ENCODE measurements around the gene VASP. TPM values are rescaled to one million over a fixed set of nuclear protein-coding genes. Genes with fewer than 3 reads are reported as not detected.

Gene VASP
- total and polyA plus RNA-seq, 2 donors (not counting 1 experiment from before 2014, with no cell fraction given): 40.3 to 67.9 TPM

DNA sequence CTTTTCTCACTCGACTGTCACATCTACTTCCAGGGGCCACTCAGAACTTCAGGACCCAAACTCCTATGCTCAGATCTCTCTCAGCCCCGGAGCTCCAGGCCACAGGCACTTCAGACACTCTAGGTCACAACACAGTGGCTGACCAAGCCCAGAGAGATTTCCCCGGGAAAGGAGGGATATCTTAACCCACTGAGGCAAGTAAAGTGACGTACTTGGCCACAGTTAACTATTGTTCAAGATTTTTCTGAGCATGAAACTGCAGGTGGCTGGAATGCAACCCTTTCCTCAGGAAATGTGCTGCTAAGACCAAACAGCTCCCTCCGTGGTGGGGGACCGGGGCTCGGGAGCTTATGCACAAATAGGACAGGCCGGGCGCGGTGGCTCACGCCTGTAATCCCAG lies 53.4 kb downstream of the VASP start:
- no peaks in the 10 kb centered on the region for H3K4me1 ChIP-seq (ENCODE audit: control insufficient read depth, extremely low read depth, insufficient read depth, low read length)
- H3K27me3 ChIP-seq (ENCODE audit: control insufficient read depth, insufficient read depth, low read length): no peaks in the 10 kb centered on the region
- DNase-seq (ENCODE audit: low read depth in 2 of 2): no peak
- H4K20me1 ChIP-seq (ENCODE audit: control insufficient read depth, extremely low read depth, insufficient read depth, low read length): no peaks in the 10 kb centered on the region
- H3K9me3 ChIP-seq (ENCODE audit: control insufficient read depth, insufficient read depth, low read depth, low read length): no peaks in the 10 kb centered on the region
- no peak overlapping the region for H3K9ac ChIP-seq (ENCODE audit: insufficient read depth, low read length)
- H3K4me2 ChIP-seq (ENCODE audit: extremely low read depth, insufficient read depth, low read length): no peak overlapping the region
- no peaks in the 10 kb centered on the region for H3K79me2 ChIP-seq (ENCODE audit: control insufficient read depth, insufficient read depth, low read length)
- no peak overlapping the region for H3K27ac ChIP-seq (ENCODE audit: insufficient read depth, low read length)
- H3K4me3 ChIP-seq (replicated peaks in 1 of 4; ENCODE audit: control extremely low read depth in 1 of 4, insufficient read depth in 1 of 4, low read depth in 3 of 4, low read length in 4 of 4): no peak overlapping the region
- TF ChIP-seq, protein P1, sequence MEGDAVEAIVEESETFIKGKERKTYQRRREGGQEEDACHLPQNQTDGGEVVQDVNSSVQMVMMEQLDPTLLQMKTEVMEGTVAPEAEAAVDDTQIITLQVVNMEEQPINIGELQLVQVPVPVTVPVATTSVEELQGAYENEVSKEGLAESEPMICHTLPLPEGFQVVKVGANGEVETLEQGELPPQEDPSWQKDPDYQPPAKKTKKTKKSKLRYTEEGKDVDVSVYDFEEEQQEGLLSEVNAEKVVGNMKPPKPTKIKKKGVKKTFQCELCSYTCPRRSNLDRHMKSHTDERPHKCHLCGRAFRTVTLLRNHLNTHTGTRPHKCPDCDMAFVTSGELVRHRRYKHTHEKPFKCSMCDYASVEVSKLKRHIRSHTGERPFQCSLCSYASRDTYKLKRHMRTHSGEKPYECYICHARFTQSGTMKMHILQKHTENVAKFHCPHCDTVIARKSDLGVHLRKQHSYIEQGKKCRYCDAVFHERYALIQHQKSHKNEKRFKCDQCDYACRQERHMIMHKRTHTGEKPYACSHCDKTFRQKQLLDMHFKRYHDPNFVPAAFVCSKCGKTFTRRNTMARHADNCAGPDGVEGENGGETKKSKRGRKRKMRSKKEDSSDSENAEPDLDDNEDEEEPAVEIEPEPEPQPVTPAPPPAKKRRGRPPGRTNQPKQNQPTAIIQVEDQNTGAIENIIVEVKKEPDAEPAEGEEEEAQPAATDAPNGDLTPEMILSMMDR (conservative IDR thresholded peaks at IDR 0.05 in 1 of 2, IDR thresholded peaks at IDR 0.05 in 1 of 2; ENCODE audit: low read depth in 1 of 2, low read length in 2 of 2): no peak
- no peak for TF ChIP-seq EZH2 (IDR thresholded peaks at IDR 0.05; ENCODE audit: low read length, missing control alignments)
- H2AFZ ChIP-seq (ENCODE audit: low read length): no peak overlapping the region
- no peaks in the 10 kb centered on the region for H3K36me3 ChIP-seq (ENCODE audit: control insufficient read depth, insufficient read depth, low read length)

DNA sequence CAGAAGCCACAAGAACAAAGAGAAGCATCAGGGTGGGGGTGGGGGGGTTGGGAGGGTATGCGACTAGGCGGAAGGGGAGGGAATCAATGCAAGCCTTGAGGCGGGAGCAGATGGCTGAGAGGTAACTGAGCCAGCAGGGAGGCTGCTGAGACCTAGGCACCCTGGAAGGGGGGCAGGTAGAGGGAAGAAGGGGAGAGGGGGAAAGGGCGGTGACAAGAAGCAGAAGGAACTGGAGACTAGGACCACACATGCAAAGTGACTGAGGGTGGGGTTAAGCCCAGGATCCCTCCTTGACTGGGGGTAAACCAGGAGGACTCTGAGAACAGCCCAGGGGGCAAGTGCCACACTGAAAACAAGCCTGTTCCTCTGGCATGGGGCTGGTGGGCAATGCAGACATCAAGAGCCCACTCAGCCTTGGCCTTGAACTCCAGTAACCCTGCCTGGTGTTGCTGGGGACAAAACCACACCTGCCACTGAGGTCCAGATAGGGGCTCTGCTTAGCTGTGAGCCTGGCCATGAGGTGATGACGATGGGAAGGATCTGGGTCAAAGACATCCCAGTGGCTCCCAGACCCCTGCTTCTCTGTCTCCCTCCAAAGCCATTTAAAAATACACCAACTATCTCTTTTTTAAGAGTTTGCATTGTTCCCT lies 57.0 kb downstream of the VASP start:
- Histone ChIP-seq H3K4me1 (ENCODE audit: control insufficient read depth, extremely low read depth, insufficient read depth, low read length) (peaks cover 4% of the 10 kb centered on the region), H4K20me1 (ENCODE audit: control insufficient read depth, extremely low read depth, insufficient read depth, low read length) (no peaks in the 10 kb centered on the region), H2AFZ (ENCODE audit: low read length) (no peak overlapping the region), H3K27me3 (ENCODE audit: control insufficient read depth, insufficient read depth, low read length) (no peaks in the 10 kb centered on the region), H3K4me3 (replicated peaks in 1 of 4; ENCODE audit: control extremely low read depth in 1 of 4, insufficient read depth in 1 of 4, low read depth in 3 of 4, low read length in 4 of 4) (no peak overlapping the region), H3K9ac (ENCODE audit: insufficient read depth, low read length) (no peak overlapping the region), H3K36me3 (ENCODE audit: control insufficient read depth, insufficient read depth, low read length) (no peaks in the 10 kb centered on the region), H3K4me2 (ENCODE audit: extremely low read depth, insufficient read depth, low read length) (no peak overlapping the region), H3K79me2 (ENCODE audit: control insufficient read depth, insufficient read depth, low read length) (no peaks in the 10 kb centered on the region), H3K9me3 (ENCODE audit: control insufficient read depth, insufficient read depth, low read depth, low read length) (no peaks in the 10 kb centered on the region), H3K27ac (ENCODE audit: insufficient read depth, low read length) (no peak overlapping the region)
- no peak for DNase-seq (ENCODE audit: low read depth in 2 of 2)
- TF ChIP-seq, protein P1 (conservative IDR thresholded peaks at IDR 0.05 in 1 of 2, IDR thresholded peaks at IDR 0.05 in 1 of 2; ENCODE audit: low read depth in 1 of 2, low read length in 2 of 2): no peak
- TF ChIP-seq EZH2 (IDR thresholded peaks at IDR 0.05; ENCODE audit: low read length, missing control alignments): no peak

DNA sequence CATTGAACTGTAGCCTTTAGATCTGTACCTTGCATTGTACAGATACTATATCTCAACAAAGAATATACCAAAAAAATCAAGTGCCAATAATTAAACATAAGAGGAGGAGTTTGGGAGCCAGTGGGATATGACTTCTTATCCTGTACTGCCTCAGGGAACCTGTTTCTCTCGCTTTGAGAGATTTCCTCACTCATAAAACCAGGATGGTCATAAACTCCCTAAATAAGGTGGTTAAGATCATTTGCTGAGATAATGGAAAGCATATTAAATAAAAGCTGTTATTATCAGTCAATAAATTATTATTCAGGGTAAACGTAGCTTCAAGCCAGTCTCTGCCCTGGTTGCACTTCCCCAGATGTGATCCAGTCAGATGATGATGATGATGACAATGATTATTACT lies 60.3 kb downstream of the VASP start:
- TF ChIP-seq, protein P1 (conservative IDR thresholded peaks at IDR 0.05 in 1 of 2, IDR thresholded peaks at IDR 0.05 in 1 of 2; ENCODE audit: low read depth in 1 of 2, low read length in 2 of 2): no peak
- no peak for TF ChIP-seq EZH2 (IDR thresholded peaks at IDR 0.05; ENCODE audit: low read length, missing control alignments)
- H3K27ac ChIP-seq (ENCODE audit: insufficient read depth, low read length): no peak overlapping the region
- peaks cover 4% of the 10 kb centered on the region for H3K4me1 ChIP-seq (ENCODE audit: control insufficient read depth, extremely low read depth, insufficient read depth, low read length)
- H3K36me3 ChIP-seq (ENCODE audit: control insufficient read depth, insufficient read depth, low read length): no peaks in the 10 kb centered on the region
- H3K79me2 ChIP-seq (ENCODE audit: control insufficient read depth, insufficient read depth, low read length): no peaks in the 10 kb centered on the region
- H3K4me2 ChIP-seq (ENCODE audit: extremely low read depth, insufficient read depth, low read length): no peak overlapping the region
- no peak overlapping the region for H3K9ac ChIP-seq (ENCODE audit: insufficient read depth, low read length)
- no peaks in the 10 kb centered on the region for H4K20me1 ChIP-seq (ENCODE audit: control insufficient read depth, extremely low read depth, insufficient read depth, low read length)
- DNase-seq (ENCODE audit: low read depth in 2 of 2): no peak
- H2AFZ ChIP-seq (ENCODE audit: low read length): no peak overlapping the region
- no peak overlapping the region for H3K4me3 ChIP-seq (replicated peaks in 1 of 4; ENCODE audit: control extremely low read depth in 1 of 4, insufficient read depth in 1 of 4, low read depth in 3 of 4, low read length in 4 of 4)
- no peaks in the 10 kb centered on the region for H3K27me3 ChIP-seq (ENCODE audit: control insufficient read depth, insufficient read depth, low read length)
- H3K9me3 ChIP-seq (ENCODE audit: control insufficient read depth, insufficient read depth, low read depth, low read length): no peaks in the 10 kb centered on the region

Measured in fibroblast of lung (primary cell).